ENCODE results near the gene DTX4.

The DTX4 gene

GRCh38 chr11:59182457-59183151 is 10.7 kb downstream of the DTX4 start:
- Histone ChIP-seq H3K27me3 (ENCODE audit: insufficient read depth, low read depth) (no peaks in the 10 kb centered on the region), H4K20me1 (ENCODE audit: insufficient read depth) (no peaks in the 10 kb centered on the region), H3K4me3 (IDR thresholded peaks at IDR 0.05; ENCODE audit: insufficient read depth, low read depth, low read length) (no peak overlapping the region), H2AFZ (ENCODE audit: low read depth) (no peak overlapping the region), H3K4me2 (no peak overlapping the region), H3K4me1 (ENCODE audit: low read depth, poor library complexity, severe bottlenecking) (peaks cover 19% of the 10 kb centered on the region), H3K27ac (no peak overlapping the region), H3K9ac (no peak overlapping the region), H3K36me3 (ENCODE audit: insufficient read depth) (no peaks in the 10 kb centered on the region), H3K79me2 (ENCODE audit: insufficient read depth, low read depth) (no peaks in the 10 kb centered on the region)
- peak; percentile 46; the same call in 1 of the 2 replicates for TF ChIP-seq CTCF (conservative IDR thresholded peaks at IDR 0.05; ENCODE audit: low read depth, low read length)

GRCh38 chr11:59183771-59184170 is 11.8 kb downstream of the DTX4 start:
- no peak overlapping the region for H3K4me3 ChIP-seq (IDR thresholded peaks at IDR 0.05; ENCODE audit: insufficient read depth, low read depth, low read length)

DNA sequence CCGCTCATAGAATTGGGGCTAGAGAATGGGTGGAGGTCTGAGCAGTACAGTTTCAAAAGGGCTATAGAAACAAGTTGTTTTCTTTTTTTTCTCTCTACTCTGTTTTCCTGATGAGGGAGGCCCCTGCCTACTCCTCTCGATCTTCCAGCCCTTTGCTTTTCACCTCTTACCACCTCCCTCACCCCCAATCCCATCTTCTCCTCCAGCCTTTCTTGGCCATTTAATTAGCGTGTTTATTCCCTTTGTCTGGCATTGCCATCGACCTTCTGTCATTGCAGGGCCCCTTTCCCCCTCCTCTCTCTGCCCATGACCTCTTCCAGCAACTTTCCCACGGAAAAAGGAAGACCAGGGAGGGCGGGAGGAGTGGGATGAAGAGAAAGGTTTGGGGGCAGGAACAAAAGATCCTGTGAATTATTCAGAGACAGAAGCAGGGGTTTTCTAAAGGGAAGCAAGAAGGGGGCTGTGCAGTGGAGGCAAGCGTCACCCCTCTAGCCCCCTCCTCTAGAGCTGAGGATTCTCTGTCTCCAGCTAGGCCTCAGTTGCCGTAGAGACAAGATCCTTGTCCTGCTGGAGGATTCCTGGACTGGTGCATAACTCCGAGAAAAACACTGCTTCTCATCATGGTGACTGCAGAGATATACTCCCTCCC is 12.9 kb downstream of the DTX4 start:
- H3K27ac ChIP-seq = no peak overlapping the region
- no peak overlapping the region for H3K9ac ChIP-seq
- no peak overlapping the region for H3K4me2 ChIP-seq
- peaks cover 1% of the 10 kb centered on the region for H3K4me1 ChIP-seq (ENCODE audit: low read depth, poor library complexity, severe bottlenecking)
- no peaks in the 10 kb centered on the region for H3K27me3 ChIP-seq (ENCODE audit: insufficient read depth, low read depth)
- H4K20me1 ChIP-seq (ENCODE audit: insufficient read depth) = no peaks in the 10 kb centered on the region
- H3K4me3 ChIP-seq (IDR thresholded peaks at IDR 0.05; ENCODE audit: insufficient read depth, low read depth, low read length) = no peak overlapping the region
- no peaks in the 10 kb centered on the region for H3K36me3 ChIP-seq (ENCODE audit: insufficient read depth)
- H3K79me2 ChIP-seq (ENCODE audit: insufficient read depth, low read depth) = no peaks in the 10 kb centered on the region
- TF ChIP-seq CTCF (conservative IDR thresholded peaks at IDR 0.05; ENCODE audit: low read depth, low read length) = no peak
- no peak overlapping the region for H2AFZ ChIP-seq (ENCODE audit: low read depth)

More at GRCh38 chr11:59183771-59184170, 11.8 kb downstream of the DTX4 start:
- no peaks in the 10 kb centered on the region for H4K20me1 ChIP-seq (ENCODE audit: insufficient read depth)
- no peak overlapping the region for H3K9ac ChIP-seq
- no peak for TF ChIP-seq CTCF (conservative IDR thresholded peaks at IDR 0.05; ENCODE audit: low read depth, low read length)
- H2AFZ ChIP-seq (ENCODE audit: low read depth) = no peak overlapping the region
- no peak overlapping the region for H3K4me2 ChIP-seq
- no peaks in the 10 kb centered on the region for H3K79me2 ChIP-seq (ENCODE audit: insufficient read depth, low read depth)
- no peak overlapping the region for H3K27ac ChIP-seq
- H3K4me1 ChIP-seq (ENCODE audit: low read depth, poor library complexity, severe bottlenecking) = peaks cover 12% of the 10 kb centered on the region
- H3K27me3 ChIP-seq (ENCODE audit: insufficient read depth, low read depth) = no peaks in the 10 kb centered on the region
- no peaks in the 10 kb centered on the region for H3K36me3 ChIP-seq (ENCODE audit: insufficient read depth)

GRCh38 chr11:59185386-59185945 is 13.5 kb downstream of the DTX4 start:
- H2AFZ ChIP-seq (ENCODE audit: low read depth) = no peak overlapping the region
- H3K4me2 ChIP-seq = no peak overlapping the region
- no peak for TF ChIP-seq CTCF (conservative IDR thresholded peaks at IDR 0.05; ENCODE audit: low read depth, low read length)
- no peak overlapping the region for H3K9ac ChIP-seq
- no peaks in the 10 kb centered on the region for H3K27me3 ChIP-seq (ENCODE audit: insufficient read depth, low read depth)
- no peaks in the 10 kb centered on the region for H3K36me3 ChIP-seq (ENCODE audit: insufficient read depth)
- no peaks in the 10 kb centered on the region for H4K20me1 ChIP-seq (ENCODE audit: insufficient read depth)
- no peak overlapping the region for H3K4me3 ChIP-seq (IDR thresholded peaks at IDR 0.05; ENCODE audit: insufficient read depth, low read depth, low read length)
- no peak overlapping the region for H3K27ac ChIP-seq
- H3K4me1 ChIP-seq (ENCODE audit: low read depth, poor library complexity, severe bottlenecking) = no peaks in the 10 kb centered on the region
- no peaks in the 10 kb centered on the region for H3K79me2 ChIP-seq (ENCODE audit: insufficient read depth, low read depth)

All from KMS-11 (cell line).